HepG2 (cell line): ENCODE data around the gene GLE1. TPM values are rescaled to one million over a fixed set of nuclear protein-coding genes. Genes with fewer than 3 reads are reported as not detected.

ENCODE experiments used
- CHD2 ChIP-seq: IDR thresholded peaks from 2 replicates; pipeline ENCODE4 v1.6.1; 2011; ENCODE audit warnings: low read depth, low read length, improper control_type of control experiment
- GATAD1 ChIP-seq: IDR thresholded peaks from 2 replicates; pipeline ENCODE4 v1.6.1; 2016; ENCODE audit warnings: missing genetic modification reagents, missing compliant biosample characterization
- GZF1 ChIP-seq: sonication (generic); formaldehyde crosslinking; IDR thresholded peaks from 2 replicates; pipeline ENCODE4 v1.5.1; 2020; ENCODE audit warnings: mild to moderate bottlenecking, missing genetic modification reagents
- HNRNPK ChIP-seq: fragments of 200-400 bp; formaldehyde crosslinking; IDR thresholded peaks from 2 replicates; pipeline ENCODE4 v1.6.1; 2018; ENCODE audit warnings: low read length, low read depth, moderate library complexity, mild to moderate bottlenecking; ENCODE audit not compliant: poor library complexity, severe bottlenecking
- MBD4 ChIP-seq: IDR thresholded peaks from 2 replicates; pipeline ENCODE4 v1.6.1; 2012; ENCODE audit warnings: low read length, inconsistent platforms, borderline replicate concordance
- MTF1 ChIP-seq: sonication (generic); formaldehyde crosslinking; IDR thresholded peaks from 2 replicates; pipeline ENCODE4 v1.5.0; 2020; ENCODE audit warnings: missing genetic modification reagents
- REPIN1 ChIP-seq: sonication (generic); formaldehyde crosslinking; IDR thresholded peaks from 2 replicates; pipeline ENCODE4 v1.8.0; 2022; ENCODE audit warnings: missing genetic modification reagents, low read depth, mild to moderate bottlenecking, borderline replicate concordance
- RNF2 ChIP-seq: fragments of 450-650 bp; conservative IDR thresholded peaks from 2 replicates; pipeline ENCODE4 v1.6.1; 2016; ENCODE audit warnings: low read depth
- SNAPC2 ChIP-seq: sonication (generic); formaldehyde crosslinking; IDR thresholded peaks from 2 replicates; pipeline ENCODE4 v1.8.1; 2022; ENCODE audit warnings: mild to moderate bottlenecking, missing genetic modification reagents
- SRSF9 ChIP-seq: fragments of 200-400 bp; formaldehyde crosslinking; IDR thresholded peaks from 2 replicates; pipeline ENCODE4 v1.6.1; 2018; ENCODE audit warnings: borderline replicate concordance, mild to moderate bottlenecking, low read depth, low read length; ENCODE audit not compliant: insufficient read depth, poor library complexity, severe bottlenecking
- TAF1 ChIP-seq: sonication (generic); formaldehyde crosslinking; IDR thresholded peaks from 2 replicates; pipeline ENCODE4 v1.4.0; 2020; ENCODE audit warnings: missing genetic modification reagents
- TGIF2 ChIP-seq: IDR thresholded peaks from 2 replicates; pipeline ENCODE4 v1.6.1; 2016; ENCODE audit warnings: control low read depth, missing compliant biosample characterization
- YEATS2 ChIP-seq: sonication (generic); formaldehyde crosslinking; IDR thresholded peaks from 2 replicates; pipeline ENCODE4 v1.4.0; 2020; ENCODE audit warnings: missing genetic modification reagents, borderline replicate concordance
- ZBTB7B ChIP-seq: sonication (generic); formaldehyde crosslinking; IDR thresholded peaks from 2 replicates; pipeline ENCODE4 v1.4.0; 2020; ENCODE audit warnings: missing genetic modification reagents
- ZC3H4 ChIP-seq: sonication (generic); formaldehyde crosslinking; IDR thresholded peaks from 2 replicates; pipeline ENCODE4 v1.4.0; 2020; ENCODE audit warnings: missing genetic modification reagents, borderline replicate concordance
- ZFP36L2 ChIP-seq: sonication (generic); formaldehyde crosslinking; IDR thresholded peaks from 2 replicates; pipeline ENCODE4 v1.4.0; 2020; ENCODE audit warnings: missing genetic modification reagents
- ZFP37 ChIP-seq: sonication (generic); formaldehyde crosslinking; IDR thresholded peaks from 2 replicates; pipeline ENCODE4 v1.4.0; 2020; ENCODE audit warnings: missing genetic modification reagents, borderline replicate concordance
- ZNF709 ChIP-seq: sonication (generic); formaldehyde crosslinking; IDR thresholded peaks from 2 replicates; pipeline ENCODE4 v1.5.0; 2020; ENCODE audit warnings: mild to moderate bottlenecking, missing genetic modification reagents
- ZNF850 ChIP-seq: sonication (generic); formaldehyde crosslinking; conservative IDR thresholded peaks from 2 replicates; pipeline ENCODE4 v1.9.0; 2021; ENCODE audit warnings: mild to moderate bottlenecking, missing genetic modification reagents
- polyA plus RNA-seq, 8 experiments: library from polyadenylated mRNA; depleted of rRNA in 3 of 8; stranded (reverse) in 7 of 8; unstranded in 1 of 8; fragments of >200 nt; fragmentation: Illumina TruSeq in 4 of 8; extraction: Trizol in 4 of 8; gene quantifications; 2 replicates each; pipeline versions ENCODE4 v1.2.1 to v1.2.3, GENCODE V29; 2011 to 2016; ENCODE audit warnings: low read depth in 4 of 8, missing spikeins in 1 of 8, mixed read lengths in 1 of 8; ENCODE audit not compliant: insufficient read depth in 1 of 8
- total RNA-seq, 5 experiments: library from RNA; depleted of rRNA; stranded (reverse); fragments of >200 nt; fragmentation: Illumina TruSeq; extraction: Trizol; gene quantifications; 2 replicates each; pipeline ENCODE4 v1.2.3, GENCODE V29; 2016; ENCODE audit warnings: low read depth in 1 of 5
- TF ChIP-seq, protein P1 (sequence below): sonication (generic); formaldehyde crosslinking; IDR thresholded peaks from 2 replicates; pipeline ENCODE4 v1.4.0; 2020; ENCODE audit warnings: mild to moderate bottlenecking, missing genetic modification reagents
- TF ChIP-seq, protein P2 (sequence below): sonication (generic); formaldehyde crosslinking; IDR thresholded peaks from 2 replicates; pipeline ENCODE4 v1.4.0; 2020; ENCODE audit warnings: missing genetic modification reagents
- TF ChIP-seq, protein P3 (sequence below), 2 experiments: sonication (generic) in 1 of 2; formaldehyde crosslinking in 1 of 2; IDR thresholded peaks; 2 replicates each; pipeline versions ENCODE4 v1.6.1 to v1.9.0; 2014 to 2022; ENCODE audit warnings: antibody characterized with exemption in 1 of 2, borderline replicate concordance in 1 of 2, inconsistent platforms in 1 of 2, low read depth in 1 of 2, missing genetic modification reagents in 1 of 2
- TF ChIP-seq, protein P4 (sequence below): sonication (generic); formaldehyde crosslinking; IDR thresholded peaks from 2 replicates; pipeline ENCODE4 v1.5.0; 2020; ENCODE audit warnings: missing genetic modification reagents

GLE1 gene
- total and polyA plus RNA-seq, 2 of the 13 experiments (the other 11 are each of a cell fraction or from before 2014, with no cell fraction given), result 14.7 to 28.8 TPM

DNA sequence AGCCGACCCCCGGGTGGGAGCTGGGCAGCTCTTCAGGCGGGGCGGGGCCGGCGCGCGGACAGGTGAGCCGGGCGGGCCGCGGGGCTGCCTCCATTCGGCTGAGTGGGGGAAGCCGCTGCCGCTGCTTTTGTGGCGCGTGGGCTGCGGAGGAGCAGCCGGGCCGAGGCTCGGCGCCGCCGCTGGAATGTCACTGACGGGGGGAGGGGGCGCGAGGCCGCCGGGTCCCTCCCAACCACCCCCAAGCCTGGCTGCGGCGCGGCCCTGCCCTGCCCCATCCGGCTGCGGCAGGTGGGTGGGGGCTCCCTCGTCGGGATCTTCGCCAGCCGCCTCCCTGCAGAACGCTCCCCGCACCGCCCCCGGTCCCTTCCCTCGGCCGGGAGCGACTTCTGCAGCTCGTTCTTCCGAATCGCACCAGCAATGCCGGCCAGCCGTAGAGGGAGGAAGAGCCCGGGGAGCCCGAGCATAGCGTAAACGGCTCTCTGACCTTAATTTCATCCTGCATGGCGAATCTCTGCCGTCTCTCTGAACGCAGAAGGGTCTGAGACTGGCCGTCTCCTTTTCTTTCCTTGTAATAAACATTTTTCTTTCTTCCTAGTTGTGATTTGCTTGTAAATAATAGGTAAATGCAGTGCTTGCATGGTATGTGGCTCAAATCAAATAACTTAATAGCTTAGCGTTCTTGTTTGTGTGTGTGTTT lies 48.4 kb downstream of the GLE1 start (continued):
- TF ChIP-seq ZFP37 (CRISPR knock-in tag) (no peak), GATAD1 (CRISPR knock-in tag) (no peak), ZFP36L2 (CRISPR knock-in tag) (no peak), ZNF850 (CRISPR knock-in tag) (no peak), ZC3H4 (CRISPR knock-in tag) (no peak), TAF1 (CRISPR knock-in tag) (no peak), SNAPC2 (CRISPR knock-in tag) (no peak), YEATS2 (no peak), HNRNPK (peak; percentile 3), GZF1 (CRISPR knock-in tag) (no peak), MBD4 (no peak), TGIF2 (CRISPR knock-in tag) (no peak), ZBTB7B (CRISPR knock-in tag) (no peak), MTF1 (CRISPR knock-in tag) (no peak), ZNF709 (CRISPR knock-in tag) (no peak), CHD2 (no peak), SRSF9 (no peak), RNF2 (0 out of 2 replicates have a peak, but pooled peaks have one; percentile 50), REPIN1 (CRISPR knock-in tag) (no peak)
- TF ChIP-seq, protein P1, sequence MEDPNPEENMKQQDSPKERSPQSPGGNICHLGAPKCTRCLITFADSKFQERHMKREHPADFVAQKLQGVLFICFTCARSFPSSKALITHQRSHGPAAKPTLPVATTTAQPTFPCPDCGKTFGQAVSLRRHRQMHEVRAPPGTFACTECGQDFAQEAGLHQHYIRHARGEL (CRISPR knock-in tag), result no peak
- TF ChIP-seq, protein P2, sequence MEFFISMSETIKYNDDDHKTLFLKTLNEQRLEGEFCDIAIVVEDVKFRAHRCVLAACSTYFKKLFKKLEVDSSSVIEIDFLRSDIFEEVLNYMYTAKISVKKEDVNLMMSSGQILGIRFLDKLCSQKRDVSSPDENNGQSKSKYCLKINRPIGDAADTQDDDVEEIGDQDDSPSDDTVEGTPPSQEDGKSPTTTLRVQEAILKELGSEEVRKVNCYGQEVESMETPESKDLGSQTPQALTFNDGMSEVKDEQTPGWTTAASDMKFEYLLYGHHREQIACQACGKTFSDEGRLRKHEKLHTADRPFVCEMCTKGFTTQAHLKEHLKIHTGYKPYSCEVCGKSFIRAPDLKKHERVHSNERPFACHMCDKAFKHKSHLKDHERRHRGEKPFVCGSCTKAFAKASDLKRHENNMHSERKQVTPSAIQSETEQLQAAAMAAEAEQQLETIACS, result no peak
- TF ChIP-seq, protein P3, sequence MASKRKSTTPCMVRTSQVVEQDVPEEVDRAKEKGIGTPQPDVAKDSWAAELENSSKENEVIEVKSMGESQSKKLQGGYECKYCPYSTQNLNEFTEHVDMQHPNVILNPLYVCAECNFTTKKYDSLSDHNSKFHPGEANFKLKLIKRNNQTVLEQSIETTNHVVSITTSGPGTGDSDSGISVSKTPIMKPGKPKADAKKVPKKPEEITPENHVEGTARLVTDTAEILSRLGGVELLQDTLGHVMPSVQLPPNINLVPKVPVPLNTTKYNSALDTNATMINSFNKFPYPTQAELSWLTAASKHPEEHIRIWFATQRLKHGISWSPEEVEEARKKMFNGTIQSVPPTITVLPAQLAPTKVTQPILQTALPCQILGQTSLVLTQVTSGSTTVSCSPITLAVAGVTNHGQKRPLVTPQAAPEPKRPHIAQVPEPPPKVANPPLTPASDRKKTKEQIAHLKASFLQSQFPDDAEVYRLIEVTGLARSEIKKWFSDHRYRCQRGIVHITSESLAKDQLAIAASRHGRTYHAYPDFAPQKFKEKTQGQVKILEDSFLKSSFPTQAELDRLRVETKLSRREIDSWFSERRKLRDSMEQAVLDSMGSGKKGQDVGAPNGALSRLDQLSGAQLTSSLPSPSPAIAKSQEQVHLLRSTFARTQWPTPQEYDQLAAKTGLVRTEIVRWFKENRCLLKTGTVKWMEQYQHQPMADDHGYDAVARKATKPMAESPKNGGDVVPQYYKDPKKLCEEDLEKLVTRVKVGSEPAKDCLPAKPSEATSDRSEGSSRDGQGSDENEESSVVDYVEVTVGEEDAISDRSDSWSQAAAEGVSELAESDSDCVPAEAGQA (IDR thresholded peaks at IDR 0.05; ENCODE audit: low read depth), result no peak
- TF ChIP-seq, protein P3 (CRISPR knock-in tag; IDR thresholded peaks at IDR 0.05; ENCODE audit: borderline replicate concordance), result no peak
- TF ChIP-seq, protein P4, sequence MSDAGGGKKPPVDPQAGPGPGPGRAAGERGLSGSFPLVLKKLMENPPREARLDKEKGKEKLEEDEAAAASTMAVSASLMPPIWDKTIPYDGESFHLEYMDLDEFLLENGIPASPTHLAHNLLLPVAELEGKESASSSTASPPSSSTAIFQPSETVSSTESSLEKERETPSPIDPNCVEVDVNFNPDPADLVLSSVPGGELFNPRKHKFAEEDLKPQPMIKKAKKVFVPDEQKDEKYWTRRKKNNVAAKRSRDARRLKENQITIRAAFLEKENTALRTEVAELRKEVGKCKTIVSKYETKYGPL, result no peak
